Panc1 (cell line): ENCODE measurements around the gene LHX3. TPM values are rescaled to one million over a fixed set of nuclear protein-coding genes. Genes with fewer than 3 reads are reported as not detected.

Source experiments
- ATAC-seq: fragments of 200-7000 bp; cut with Tn5 transposase; 2 replicates; pipeline ENCODE4 v1.9.1; 2020; ENCODE audit warnings: mild to moderate bottlenecking, moderate library complexity
- BruUV-seq: library from RNA; stranded (reverse); fragments of 400-500 nt; replicated peaks from 2 replicates; lab custom pipeline; 2021; lab: Mats Ljungman, UMichigan
- CTCF ChIA-PET: fragments of 300-600 bp; sonication (Branson Sonifier 250); formaldehyde crosslinking; loops from one replicate; lab custom pipeline; 2022; ENCODE audit warnings: antibody characterized with exemption; lab: Charles Lee
- POLR2A ChIA-PET: fragments of 300-600 bp; sonication (Branson Sonifier 250); formaldehyde crosslinking; loops from one replicate; lab custom pipeline; 2022; ENCODE audit warnings: antibody characterized with exemption; lab: Charles Lee
- DNase-seq: peaks from one replicate; pipeline ENCODE4 v3.0.0-alpha.2; 2010; ENCODE audit warnings: low read depth, low spot score
- H3K27ac ChIP-seq: 2 replicates; pipeline ENCODE4 v1.5.1; 2011; ENCODE audit warnings: mild to moderate bottlenecking, low read length, inconsistent platforms
- H3K27me3 ChIP-seq: fragments of 200-500 bp; sonication (Bioruptor generic); 2 replicates; pipeline ENCODE4 v1.6.0; 2014; ENCODE audit warnings: low read length, inconsistent platforms; ENCODE audit not compliant: control insufficient read depth, insufficient read depth
- H3K36me3 ChIP-seq: fragments of 200-500 bp; sonication (Bioruptor generic); 2 replicates; pipeline ENCODE4 v1.5.1; 2014; ENCODE audit warnings: inconsistent platforms, mild to moderate bottlenecking, low read length, moderate library complexity; ENCODE audit not compliant: control insufficient read depth, insufficient read depth
- H3K4me1 ChIP-seq: 2 replicates; pipeline ENCODE4 v1.5.1; 2011; ENCODE audit warnings: inconsistent platforms, mild to moderate bottlenecking, low read length, moderate library complexity; ENCODE audit not compliant: control insufficient read depth, insufficient read depth
- H3K4me3 ChIP-seq, 2 experiments: 2 replicates each; pipeline ENCODE4 v1.5.1; 2011 to 2012; ENCODE audit warnings: low read depth in 2 of 2, low read length in 2 of 2, mild to moderate bottlenecking in 2 of 2, inconsistent platforms in 1 of 2, moderate library complexity in 1 of 2
- H3K9me3 ChIP-seq: fragments of 200-500 bp; sonication (Bioruptor generic); 2 replicates; pipeline ENCODE4 v1.5.1; 2014; ENCODE audit warnings: low read depth, mild to moderate bottlenecking, inconsistent platforms, low read length, moderate library complexity; ENCODE audit not compliant: control insufficient read depth, insufficient read depth
- CTCF ChIP-seq: fragments of 450-650 bp; IDR thresholded peaks from 2 replicates; pipeline ENCODE4 v1.5.1; 2017; ENCODE audit warnings: mild to moderate bottlenecking
- POLR2AphosphoS5 ChIP-seq: IDR thresholded peaks from 2 replicates; pipeline ENCODE4 v1.6.1; 2012; ENCODE audit warnings: mild to moderate bottlenecking, low read depth, low read length, moderate library complexity
- REST ChIP-seq, 2 experiments: IDR thresholded peaks; 2 replicates each; pipeline ENCODE4 v1.6.1; 2011 to 2012; ENCODE audit warnings: low read depth in 2 of 2, control low read depth in 1 of 2, low read length in 1 of 2, mild to moderate bottlenecking in 1 of 2, moderate library complexity in 1 of 2; ENCODE audit not compliant: insufficient read depth in 1 of 2
- SIN3A ChIP-seq: IDR thresholded peaks from 2 replicates; pipeline ENCODE4 v1.6.1; 2012; ENCODE audit warnings: low read depth, mild to moderate bottlenecking, low read length, moderate library complexity, borderline replicate concordance; ENCODE audit not compliant: insufficient read depth
- TCF7L2 ChIP-seq: IDR thresholded peaks from 2 replicates; pipeline ENCODE4 v1.6.1; 2011; ENCODE audit warnings: mild to moderate bottlenecking, low read depth, low read length, inconsistent platforms
- in situ Hi-C: cut with HindIII; loops from 2 replicates; pipeline ENCODE4 v1.10.0; 2016; ENCODE audit warnings: low sequenced_read_pairs, low pct_unique_long_range_greater_than_20kb
- intact Hi-C: fragments of 100-400 bp; cut with micrococcal nuclease; formaldehyde crosslinking; loops from one replicate; pipeline ENCODE4 v1.10.0; 2022; ENCODE audit not compliant: unreplicated experiment
- total RNA-seq: library from RNA; stranded (reverse); gene quantifications from one replicate; pipeline ENCODE4 v1.2.1, GENCODE V29; 2021; ENCODE audit not compliant: unreplicated experiment

LHX3 gene
- total RNA-seq, 1 experiment from 2014 or later = 0.13 TPM

- Histone ChIP-seq H3K9me3 (no peaks in the 10 kb centered on the region), H3K27me3 (no peaks in the 10 kb centered on the region), H3K36me3 (no peaks in the 10 kb centered on the region), H3K27ac (no peak overlapping the region), H3K4me1 (no peaks in the 10 kb centered on the region; the same call in 1 of the 2 replicates), H3K4me3 (no peak overlapping the region)
- DNase-seq (no peak), ATAC-seq (no peak)
- intact Hi-C loops (loop anchor here (5.0 kb wide), 1 partner anchor 55 kb away; no protein-coding TSS in a partner anchor), in situ Hi-C loops (no loop called here)
- no TSS peak for BruUV-seq
- CTCF ChIA-PET = interaction anchor here (0.5 kb wide), 1 partner anchor 35 kb away, joined by 3 read pairs; no protein-coding TSS in a partner anchor
- POLR2A ChIA-PET = no interaction called here
- no peak for TF ChIP-seq CTCF
- TF ChIP-seq SIN3A = no peak
- TF ChIP-seq TCF7L2 = no peak
- TF ChIP-seq REST (IDR thresholded peaks at IDR 0.05; ENCODE audit: insufficient read depth in 1 of 2, low read depth in 2 of 2, low read length in 1 of 2) = no peak
- TF ChIP-seq POLR2AphosphoS5 = no peak
These were observed 32.4 kb downstream of the LHX3 start for GRCh38 chr9:136172412-136173079.

- no peaks in the 10 kb centered on the region for H3K9me3 ChIP-seq
- H3K4me1 ChIP-seq = no peaks in the 10 kb centered on the region; the same call in 1 of the 2 replicates
- ChIA-PET CTCF (no interaction called here), POLR2A (interaction anchor here (0.6 kb wide), 1 partner anchor 41 kb away, joined by 3 read pairs; no protein-coding TSS in a partner anchor)
- in situ Hi-C loops (no loop called here), intact Hi-C loops (loop anchor here (5.0 kb wide), 1 partner anchor 55 kb away; no protein-coding TSS in a partner anchor)
- H3K27ac ChIP-seq = no peak overlapping the region
- DNase-seq = no peak
- H3K4me3 ChIP-seq = no peak overlapping the region
- ATAC-seq = no peak
- TF ChIP-seq REST (IDR thresholded peaks at IDR 0.05; ENCODE audit: insufficient read depth in 1 of 2, low read depth in 2 of 2, low read length in 1 of 2) (no peak), TCF7L2 (no peak), POLR2AphosphoS5 (no peak), CTCF (no peak), SIN3A (no peak)
- H3K36me3 ChIP-seq = no peaks in the 10 kb centered on the region
- no TSS peak for BruUV-seq
- no peaks in the 10 kb centered on the region for H3K27me3 ChIP-seq
These were observed 33.0 kb downstream of the LHX3 start for GRCh38 chr9:136171801-136172411.
